ENCODE measurements around the gene PVALEF. TPM values are rescaled to one million over a fixed set of nuclear protein-coding genes. Genes with fewer than 3 reads are reported as not detected.

Gene PVALEF
- total and polyA plus RNA-seq, 2 donors (not counting 3 experiments of a cell fraction or from before 2014, with no cell fraction given) = not detected

DNA sequence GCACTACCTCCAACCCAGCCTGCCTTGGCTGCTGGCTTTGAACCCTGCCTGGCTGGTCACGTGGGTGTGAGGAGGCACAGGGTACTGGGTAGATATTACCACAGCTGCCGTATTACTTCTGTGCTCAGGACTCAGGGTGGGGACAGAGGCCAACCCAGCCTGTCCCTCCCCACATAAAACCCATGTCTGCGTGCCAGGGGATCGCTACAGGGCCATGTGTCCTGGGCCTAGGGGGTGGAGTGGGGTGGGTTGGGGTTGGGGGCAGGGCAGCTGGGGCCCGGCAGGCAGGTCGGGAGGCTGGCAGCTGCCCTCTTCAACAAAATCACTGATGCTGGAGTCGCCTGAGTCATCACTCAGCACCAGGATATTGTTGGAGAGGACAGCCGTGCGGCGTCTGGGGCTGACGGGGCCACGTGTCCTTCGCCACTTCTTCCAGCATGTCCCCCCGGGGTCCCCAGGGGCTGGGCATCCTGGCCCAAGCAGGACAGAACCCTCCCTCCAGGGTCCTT is 39.7 kb upstream of the PVALEF start:
- Histone ChIP-seq H3K36me3 (ENCODE audit: control insufficient read depth in 2 of 2, extremely low read depth in 1 of 2, insufficient read depth in 2 of 2, low read length in 2 of 2) (no peaks in the 10 kb centered on the region), H3K79me2 (ENCODE audit: control insufficient read depth, insufficient read depth, low read length) (no peaks in the 10 kb centered on the region), H3K9ac (replicated peaks; ENCODE audit: extremely low read depth, insufficient read depth, low read length) (no peak overlapping the region), H4K20me1 (replicated peaks; ENCODE audit: control insufficient read depth, extremely low read depth, insufficient read depth, low read length) (no peaks in the 10 kb centered on the region), H3K4me1 (ENCODE audit: control insufficient read depth, extremely low read depth, insufficient read depth, low read length) (no peaks in the 10 kb centered on the region), H3K9me3 (replicated peaks; ENCODE audit: control insufficient read depth, insufficient read depth, low read length) (no peaks in the 10 kb centered on the region), H3K4me3 (replicated peaks in 1 of 3; ENCODE audit: insufficient read depth in 1 of 3, low read depth in 1 of 3, low read length in 3 of 3) (no peak overlapping the region), H2AFZ (ENCODE audit: low read depth, low read length) (no peak overlapping the region), H3K9me1 (replicated peaks; ENCODE audit: control insufficient read depth, extremely low read depth, insufficient read depth, low read length) (no peaks in the 10 kb centered on the region), H3K27ac (ENCODE audit: insufficient read depth, low read depth, low read length) (no peak overlapping the region), H3K27me3 (ENCODE audit: control insufficient read depth in 2 of 2, insufficient read depth in 2 of 2, low read length in 2 of 2) (peaks cover 9 to 13% of the 10 kb centered on the region in 2 experiments), H3K4me2 (ENCODE audit: insufficient read depth, low read length) (no peak overlapping the region)
- no TSS peak for BruUV-seq (replicated peaks)
- TF ChIP-seq, protein P1, sequence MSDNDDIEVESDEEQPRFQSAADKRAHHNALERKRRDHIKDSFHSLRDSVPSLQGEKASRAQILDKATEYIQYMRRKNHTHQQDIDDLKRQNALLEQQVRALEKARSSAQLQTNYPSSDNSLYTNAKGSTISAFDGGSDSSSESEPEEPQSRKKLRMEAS (IDR thresholded peaks at IDR 0.05; ENCODE audit: insufficient read depth, insufficient read length) = no peak
- TF ChIP-seq, protein P2, sequence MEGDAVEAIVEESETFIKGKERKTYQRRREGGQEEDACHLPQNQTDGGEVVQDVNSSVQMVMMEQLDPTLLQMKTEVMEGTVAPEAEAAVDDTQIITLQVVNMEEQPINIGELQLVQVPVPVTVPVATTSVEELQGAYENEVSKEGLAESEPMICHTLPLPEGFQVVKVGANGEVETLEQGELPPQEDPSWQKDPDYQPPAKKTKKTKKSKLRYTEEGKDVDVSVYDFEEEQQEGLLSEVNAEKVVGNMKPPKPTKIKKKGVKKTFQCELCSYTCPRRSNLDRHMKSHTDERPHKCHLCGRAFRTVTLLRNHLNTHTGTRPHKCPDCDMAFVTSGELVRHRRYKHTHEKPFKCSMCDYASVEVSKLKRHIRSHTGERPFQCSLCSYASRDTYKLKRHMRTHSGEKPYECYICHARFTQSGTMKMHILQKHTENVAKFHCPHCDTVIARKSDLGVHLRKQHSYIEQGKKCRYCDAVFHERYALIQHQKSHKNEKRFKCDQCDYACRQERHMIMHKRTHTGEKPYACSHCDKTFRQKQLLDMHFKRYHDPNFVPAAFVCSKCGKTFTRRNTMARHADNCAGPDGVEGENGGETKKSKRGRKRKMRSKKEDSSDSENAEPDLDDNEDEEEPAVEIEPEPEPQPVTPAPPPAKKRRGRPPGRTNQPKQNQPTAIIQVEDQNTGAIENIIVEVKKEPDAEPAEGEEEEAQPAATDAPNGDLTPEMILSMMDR (IDR thresholded peaks at IDR 0.05; ENCODE audit: extremely low read depth in 1 of 2, insufficient read depth in 1 of 2, low read depth in 1 of 2, low read length in 2 of 2) = no peak
- TF ChIP-seq POLR2A (IDR thresholded peaks at IDR 0.05; ENCODE audit: low read depth, low read length) = no peak
- TF ChIP-seq FOS (IDR thresholded peaks at IDR 0.05; ENCODE audit: borderline replicate concordance, insufficient read depth, low read length) = no peak
- TF ChIP-seq POLR2AphosphoS5 (IDR thresholded peaks at IDR 0.05; ENCODE audit: insufficient read depth, low read depth, low read length) = no peak
- no peak for TF ChIP-seq EZH2 (IDR thresholded peaks at IDR 0.05; ENCODE audit: borderline replicate concordance, low read depth, low read length, severe bottlenecking)
- TF ChIP-seq MYC (IDR thresholded peaks at IDR 0.05; ENCODE audit: low read depth, low read length) = no peak
- TF ChIP-seq JUN (IDR thresholded peaks at IDR 0.05; ENCODE audit: borderline replicate concordance, insufficient read depth, insufficient read length, low read depth) = no peak
- TF ChIP-seq GATA2 (IDR thresholded peaks at IDR 0.05; ENCODE audit: insufficient read depth, insufficient read length, low read depth, low read length) = no peak
- FAIRE-seq (no peak), DNase-seq (ENCODE audit: low read depth, low spot score) (no peak)
- dilution Hi-C loops (cut with MboI; ENCODE audit: extremely low pct_ligation_motif_present, low sequenced_read_pairs) (no loop called here), intact Hi-C loops (cut with micrococcal nuclease) (no loop called here)
- CTCF ChIA-PET = interaction anchor here (0.6 kb wide), 1 partner anchor 75 kb away, joined by 3 read pairs; no protein-coding TSS in a partner anchor
- POLR2A ChIA-PET = no interaction called here
